HG02610 (cell line): Measurements from ENCODE around the gene OVOL2.
A peak's percentile ranks its signal among the peaks of the same experiment; 100 is the strongest.
"Not testable (repeated sequence)": the region's sequence is repeated elsewhere in the genome, so short reads cannot be mapped to it uniquely, and the experiment has no call there.

Source experiments
- ATAC-seq: cut with Tn5 transposase; IDR thresholded peaks from one replicate; pipeline ENCODE4 v1.9.1; 2021; ENCODE audit warnings: mild to moderate bottlenecking, moderate library complexity; ENCODE audit not compliant: unreplicated experiment

OVOL2 gene

GRCh38 chr20:18058661-18059467 is 1.1 kb upstream of the OVOL2 start:
- no peak for ATAC-seq

GRCh38 chr20:18057994-18058349 is 256 bp upstream of the OVOL2 start:
- ATAC-seq = no peak

- no peak for ATAC-seq
Measured at GRCh38 chr20:18056174-18057100, 1.3 kb downstream of the OVOL2 start.

- no peak for ATAC-seq
Measured at GRCh38 chr20:18055261-18055660, 2.5 kb downstream of the OVOL2 start.

- no peak for ATAC-seq
Measured at GRCh38 chr20:18052856-18053255, 4.9 kb downstream of the OVOL2 start.

GRCh38 chr20:18050628-18051027 is 7.1 kb downstream of the OVOL2 start:
- ATAC-seq = no peak

GRCh38 chr20:18048176-18048575 is 9.5 kb downstream of the OVOL2 start:
- ATAC-seq = no peak

- ATAC-seq = no peak
Measured at GRCh38 chr20:18046535-18046934, 11.2 kb downstream of the OVOL2 start.

- ATAC-seq = no peak
Measured at GRCh38 chr20:18042229-18042628, 15.5 kb downstream of the OVOL2 start.

GRCh38 chr20:18041462-18041861 is 16.3 kb downstream of the OVOL2 start:
- no peak for ATAC-seq

- no peak for ATAC-seq
Measured at GRCh38 chr20:18039063-18039462, 18.7 kb downstream of the OVOL2 start.

GRCh38 chr20:18034039-18034438 is 23.7 kb downstream of the OVOL2 start:
- no peak for ATAC-seq

- no peak for ATAC-seq
Measured at GRCh38 chr20:18032977-18033892, 24.5 kb downstream of the OVOL2 start.

GRCh38 chr20:18031888-18032509 is 25.7 kb downstream of the OVOL2 start:
- ATAC-seq = no peak

GRCh38 chr20:18031050-18031449 is 26.7 kb downstream of the OVOL2 start:
- ATAC-seq = no peak

- ATAC-seq = no peak
Measured at GRCh38 chr20:18030020-18030419, 27.7 kb downstream of the OVOL2 start.

GRCh38 chr20:18027011-18027410 is 30.7 kb downstream of the OVOL2 start:
- not testable (repeated sequence) for ATAC-seq

GRCh38 chr20:18024606-18025127 is 33.0 kb downstream of the OVOL2 start:
- no peak for ATAC-seq

GRCh38 chr20:18020931-18021330 is 36.8 kb downstream of the OVOL2 start:
- ATAC-seq = no peak

- peak; percentile 48 for ATAC-seq
Measured at GRCh38 chr20:18019068-18019467, 38.6 kb downstream of the OVOL2 start.
